ENCODE data around the gene DHPS.
"Not testable (repeated sequence)": the region's sequence is repeated elsewhere in the genome, so short reads cannot be mapped to it uniquely, and the experiment has no call there.

DHPS gene

DNA sequence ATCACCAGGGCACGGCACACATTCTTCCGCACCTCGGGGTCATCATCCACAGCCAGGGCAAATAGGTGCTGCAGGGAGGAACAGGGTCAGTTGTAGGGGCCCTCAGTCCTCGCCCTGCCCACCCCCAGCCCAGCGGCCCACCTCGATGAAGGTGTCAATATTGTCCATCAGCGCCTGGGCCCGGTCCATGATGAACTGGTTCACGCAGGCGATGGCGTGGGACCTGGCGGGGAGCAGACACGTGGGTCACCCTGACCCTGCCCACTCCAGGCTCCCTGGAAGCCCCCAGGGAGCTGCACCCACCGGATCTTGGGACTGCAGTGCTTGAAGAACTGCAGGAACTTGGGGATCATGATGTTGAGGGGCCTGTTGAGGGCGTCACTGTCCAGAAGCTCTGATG is 33.4 kb upstream of the DHPS start:
- TF ChIP-seq, protein P1, sequence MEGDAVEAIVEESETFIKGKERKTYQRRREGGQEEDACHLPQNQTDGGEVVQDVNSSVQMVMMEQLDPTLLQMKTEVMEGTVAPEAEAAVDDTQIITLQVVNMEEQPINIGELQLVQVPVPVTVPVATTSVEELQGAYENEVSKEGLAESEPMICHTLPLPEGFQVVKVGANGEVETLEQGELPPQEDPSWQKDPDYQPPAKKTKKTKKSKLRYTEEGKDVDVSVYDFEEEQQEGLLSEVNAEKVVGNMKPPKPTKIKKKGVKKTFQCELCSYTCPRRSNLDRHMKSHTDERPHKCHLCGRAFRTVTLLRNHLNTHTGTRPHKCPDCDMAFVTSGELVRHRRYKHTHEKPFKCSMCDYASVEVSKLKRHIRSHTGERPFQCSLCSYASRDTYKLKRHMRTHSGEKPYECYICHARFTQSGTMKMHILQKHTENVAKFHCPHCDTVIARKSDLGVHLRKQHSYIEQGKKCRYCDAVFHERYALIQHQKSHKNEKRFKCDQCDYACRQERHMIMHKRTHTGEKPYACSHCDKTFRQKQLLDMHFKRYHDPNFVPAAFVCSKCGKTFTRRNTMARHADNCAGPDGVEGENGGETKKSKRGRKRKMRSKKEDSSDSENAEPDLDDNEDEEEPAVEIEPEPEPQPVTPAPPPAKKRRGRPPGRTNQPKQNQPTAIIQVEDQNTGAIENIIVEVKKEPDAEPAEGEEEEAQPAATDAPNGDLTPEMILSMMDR (IDR thresholded peaks at IDR 0.05; ENCODE audit: extremely low read depth, missing control alignments) = no peak
- DNase-seq (ENCODE audit: low spot score) = no peak

DNA sequence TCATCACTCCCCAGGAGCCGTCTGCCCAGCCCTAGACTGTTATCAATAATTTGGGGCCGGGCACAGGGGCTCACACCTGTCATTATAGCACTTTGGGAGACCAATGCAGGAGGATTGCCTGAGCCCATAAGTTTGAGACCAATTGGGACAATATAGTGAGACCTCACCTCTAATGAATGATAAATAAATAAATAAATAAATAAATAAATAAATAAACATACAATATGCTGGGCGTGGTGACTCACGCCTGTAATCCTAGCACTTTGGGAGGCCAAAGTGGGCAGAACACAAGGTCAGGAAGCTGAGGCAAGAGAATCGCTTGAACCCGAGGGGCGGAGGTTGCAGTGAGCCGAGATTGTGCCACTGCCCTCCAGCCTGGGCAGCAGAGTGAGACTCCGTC is 31.6 kb upstream of the DHPS start:
- not testable (repeated sequence) for DNase-seq (ENCODE audit: low spot score)

DNA sequence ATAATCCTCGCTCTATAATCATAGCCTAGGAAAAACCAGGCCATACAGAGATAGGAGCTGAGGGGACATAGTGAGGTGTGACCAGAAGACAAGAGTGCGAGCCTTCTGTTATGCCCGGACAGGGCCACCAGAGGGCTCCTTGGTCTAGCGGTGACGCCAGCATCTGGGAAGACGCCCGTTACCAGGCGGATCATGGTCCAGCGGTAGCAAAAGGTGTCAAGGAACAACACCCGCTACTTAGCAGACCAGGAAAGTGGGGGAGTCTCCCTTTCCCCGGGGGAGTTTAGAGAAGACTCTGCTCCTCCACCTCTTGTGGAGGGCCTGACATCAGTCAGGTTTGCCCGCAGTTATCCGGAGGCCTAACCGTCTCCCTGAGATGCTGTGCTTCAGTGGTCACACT is 30.4 kb upstream of the DHPS start:
- DNase-seq (ENCODE audit: low spot score) = not testable (repeated sequence)

- no peak for DNase-seq (ENCODE audit: low spot score)
- TF ChIP-seq, protein P1 (IDR thresholded peaks at IDR 0.05; ENCODE audit: extremely low read depth, missing control alignments) = no peak
These were observed 29.5 kb upstream of the DHPS start for GRCh38 chr19:12711187-12711586.

DNA sequence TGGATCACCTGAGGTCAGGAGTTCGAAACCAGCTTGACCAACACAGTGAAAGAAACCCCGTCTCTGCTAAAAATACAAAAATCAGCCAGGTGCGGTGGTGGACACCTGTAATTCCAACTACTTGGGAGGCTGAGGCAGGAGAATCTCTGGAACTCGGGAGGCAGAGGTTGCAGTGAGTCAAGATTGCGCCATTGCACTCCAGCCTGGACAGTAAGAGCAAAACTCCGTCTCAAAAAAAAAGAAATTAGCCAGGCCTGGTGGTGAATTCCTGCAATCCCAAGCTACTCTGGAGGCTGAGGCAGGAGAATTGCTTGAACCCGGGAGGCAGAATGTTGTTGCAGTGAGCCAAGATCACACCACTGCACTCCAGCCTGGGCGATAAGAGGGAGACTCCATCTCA is 27.0 kb upstream of the DHPS start:
- no peak for DNase-seq (ENCODE audit: low spot score)
- TF ChIP-seq, protein P1 (IDR thresholded peaks at IDR 0.05; ENCODE audit: extremely low read depth, missing control alignments) = no peak

DNA sequence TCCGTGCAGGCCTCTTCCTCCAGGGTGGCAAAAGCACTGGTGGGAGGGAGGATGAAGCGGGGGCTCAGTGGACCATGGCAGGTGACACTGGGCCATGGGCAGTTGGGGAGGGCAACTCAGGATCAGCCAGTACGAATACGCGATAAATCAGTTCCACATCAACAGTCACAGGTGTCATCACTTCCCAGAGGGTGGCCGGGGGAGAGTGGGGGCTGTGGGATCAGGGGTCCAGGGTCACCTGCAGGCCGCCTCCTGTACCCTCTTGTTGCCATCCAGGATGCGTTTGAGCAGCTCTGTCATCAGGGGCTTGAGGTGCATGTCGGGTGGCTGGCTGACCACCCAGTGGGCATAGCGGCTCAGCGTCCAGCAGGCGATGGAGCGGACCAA is 24.6 kb upstream of the DHPS start:
- TF ChIP-seq, protein P1 (IDR thresholded peaks at IDR 0.05; ENCODE audit: extremely low read depth, missing control alignments) = no peak
- DNase-seq (ENCODE audit: low spot score) = no peak

DNA sequence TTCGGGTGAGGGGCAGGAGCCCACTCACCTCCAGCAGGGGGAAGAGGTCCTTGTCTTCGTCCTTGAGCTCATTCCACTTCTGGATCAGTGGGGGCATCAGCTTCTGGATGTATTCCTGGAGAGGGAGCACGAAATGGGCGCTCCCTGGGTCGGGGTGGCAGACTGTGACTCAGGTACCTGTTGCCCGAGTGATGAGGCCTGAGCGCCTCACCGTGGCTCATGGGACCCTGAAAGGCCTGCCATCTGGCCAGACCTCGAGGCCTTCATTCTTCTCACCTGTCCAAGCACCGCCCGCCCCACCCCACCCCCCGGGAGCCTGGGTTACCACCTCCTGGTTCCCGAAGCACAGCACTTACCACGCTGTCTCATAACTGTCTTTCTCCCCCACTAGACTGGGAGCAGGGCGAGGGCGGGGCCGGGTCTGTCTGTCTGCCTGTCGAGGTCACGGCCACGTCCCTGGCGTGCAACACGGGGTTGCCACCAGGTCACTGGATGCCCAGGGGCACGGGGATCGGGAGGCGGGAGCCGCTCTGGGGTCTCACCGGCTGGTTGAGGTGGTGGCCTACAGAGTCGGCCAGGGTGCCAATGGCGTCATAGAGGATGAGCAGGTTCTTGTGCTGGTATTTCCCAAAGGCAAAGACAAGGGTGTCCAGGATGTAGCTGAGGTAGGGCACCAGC is 24.1 kb upstream of the DHPS start:
- TF ChIP-seq, protein P1 (IDR thresholded peaks at IDR 0.05; ENCODE audit: extremely low read depth, missing control alignments) = no peak
- no peak for DNase-seq (ENCODE audit: low spot score)

DNA sequence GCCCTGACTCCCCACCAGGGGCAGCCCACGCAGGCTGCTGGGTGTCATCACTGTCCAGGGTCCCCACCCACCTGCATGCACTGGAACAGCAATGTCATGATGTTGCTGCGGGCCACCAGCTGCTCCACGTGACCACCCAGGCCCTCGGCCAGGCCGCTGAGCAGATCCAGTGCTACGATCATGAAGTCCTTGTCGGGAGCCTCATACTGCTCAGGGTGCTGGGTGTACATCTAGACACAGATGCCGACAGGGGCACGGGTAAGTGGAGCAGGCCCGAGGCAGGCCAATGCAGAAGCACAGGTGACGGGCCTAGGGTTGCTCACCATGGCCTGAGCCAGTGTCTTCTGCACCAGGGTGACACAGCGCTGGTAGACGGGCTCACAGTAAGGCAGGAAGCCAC is 23.5 kb upstream of the DHPS start:
- DNase-seq (ENCODE audit: low spot score) = no peak
- TF ChIP-seq, protein P1 (IDR thresholded peaks at IDR 0.05; ENCODE audit: extremely low read depth, missing control alignments) = no peak

Measured in GM20000 (cell line).